GM18508 (cell line): ENCODE measurements around the gene MUC5AC.

ENCODE experiments used
- ATAC-seq: cut with Tn5 transposase; IDR thresholded peaks from one replicate; pipeline ENCODE4 v1.9.1; 2021; ENCODE audit warnings: moderate number of reproducible peaks; ENCODE audit not compliant: insufficient read depth, unreplicated experiment

MUC5AC gene

DNA sequence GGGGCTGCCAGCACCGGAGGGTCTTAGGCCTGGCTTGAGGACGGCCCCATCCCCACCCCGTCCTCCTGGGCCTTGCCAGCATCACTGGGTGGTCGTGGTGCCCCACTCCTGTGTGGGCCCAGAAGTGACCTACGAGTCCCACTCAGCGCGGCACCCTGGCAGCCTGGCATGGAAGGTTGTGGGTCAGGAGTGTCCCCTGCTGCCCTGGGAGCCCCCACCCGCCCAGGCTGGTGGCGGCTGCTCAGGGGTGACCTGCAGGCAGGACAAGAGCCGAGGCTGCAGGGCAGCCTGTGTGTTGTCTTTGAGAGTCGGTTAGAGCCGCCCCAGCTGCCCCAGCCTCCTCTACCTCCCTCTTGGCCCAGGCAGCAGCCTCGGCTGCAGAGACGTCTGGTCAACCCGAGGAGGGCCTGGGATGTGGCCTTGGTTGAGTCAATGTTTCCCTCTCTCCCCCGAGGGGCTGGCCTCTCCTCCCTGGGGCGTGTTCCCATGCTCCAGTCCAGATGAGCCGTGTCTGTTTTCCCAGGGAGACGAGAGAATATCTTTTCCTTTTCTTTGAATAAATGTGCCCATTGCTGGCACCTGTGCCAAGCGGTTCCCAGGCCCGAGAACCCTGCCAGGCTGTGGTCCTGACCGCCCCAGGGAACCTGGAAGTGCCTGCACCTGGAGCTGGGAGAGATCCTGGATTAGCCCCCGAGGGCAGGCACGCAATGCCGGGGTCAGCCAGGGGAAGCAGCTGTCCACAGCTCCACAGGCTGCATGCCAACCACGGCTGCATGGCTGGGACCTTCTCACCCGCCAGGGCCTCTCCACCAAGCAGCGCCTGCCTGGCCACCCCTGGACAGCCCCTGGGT is 35.7 kb upstream of the MUC5AC start:
- ATAC-seq = no peak

DNA sequence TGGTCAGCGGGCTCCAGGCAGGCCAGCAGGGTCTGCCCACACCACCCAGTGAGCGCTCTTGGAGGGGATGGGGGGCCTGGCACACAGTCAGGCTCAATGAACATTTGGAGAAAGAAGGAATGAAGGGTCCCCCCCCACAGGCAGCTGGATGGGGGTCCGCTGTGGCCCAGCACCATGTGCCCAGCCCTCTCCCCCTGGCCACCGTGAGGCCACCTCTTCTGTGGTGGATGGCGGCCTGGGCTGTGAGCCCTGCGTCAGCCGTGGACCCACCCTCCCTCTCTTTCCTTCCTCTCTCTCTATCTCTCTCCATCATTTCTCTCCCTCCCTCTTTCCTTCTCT is 35.1 kb upstream of the MUC5AC start:
- no peak for ATAC-seq

DNA sequence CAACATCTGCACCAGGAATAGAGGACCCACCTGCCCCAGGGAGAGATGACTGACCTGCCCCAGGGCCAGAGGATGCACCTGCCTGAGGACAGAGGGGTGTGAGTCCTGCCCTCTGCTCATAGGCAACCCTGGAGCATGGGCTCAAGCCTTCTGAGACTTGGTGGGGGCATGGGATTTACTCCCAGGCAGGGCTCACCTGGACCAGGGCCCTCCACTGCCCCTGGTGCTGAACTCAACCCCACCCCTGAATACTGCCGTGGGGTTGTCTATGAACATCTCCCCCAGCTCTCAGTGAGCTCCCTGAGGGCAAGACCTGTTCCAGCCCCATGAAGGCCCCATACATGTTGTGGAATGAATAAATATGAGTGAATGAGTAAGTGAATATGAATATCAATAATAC is 33.8 kb upstream of the MUC5AC start:
- ATAC-seq = no peak

DNA sequence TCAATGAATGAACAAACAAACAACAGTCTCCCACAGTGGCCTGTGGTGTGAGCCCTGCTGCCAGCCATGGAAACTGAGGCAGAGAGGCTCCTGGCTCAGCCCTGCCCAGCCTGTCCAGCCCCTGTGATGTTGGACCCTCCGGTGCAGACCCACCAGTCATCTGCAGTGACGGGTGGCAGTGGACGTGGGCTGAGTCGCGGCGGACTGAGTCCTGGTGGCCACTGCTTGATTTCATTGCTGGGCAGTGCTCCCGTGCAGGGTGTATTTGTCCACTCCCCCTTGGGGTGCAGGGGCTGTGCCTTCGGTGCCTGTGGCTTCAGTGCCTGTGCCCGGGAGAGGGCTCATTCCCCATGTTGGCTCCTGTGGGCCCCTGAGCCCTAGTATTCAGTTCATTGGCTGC is 31.9 kb upstream of the MUC5AC start:
- ATAC-seq = no peak

DNA sequence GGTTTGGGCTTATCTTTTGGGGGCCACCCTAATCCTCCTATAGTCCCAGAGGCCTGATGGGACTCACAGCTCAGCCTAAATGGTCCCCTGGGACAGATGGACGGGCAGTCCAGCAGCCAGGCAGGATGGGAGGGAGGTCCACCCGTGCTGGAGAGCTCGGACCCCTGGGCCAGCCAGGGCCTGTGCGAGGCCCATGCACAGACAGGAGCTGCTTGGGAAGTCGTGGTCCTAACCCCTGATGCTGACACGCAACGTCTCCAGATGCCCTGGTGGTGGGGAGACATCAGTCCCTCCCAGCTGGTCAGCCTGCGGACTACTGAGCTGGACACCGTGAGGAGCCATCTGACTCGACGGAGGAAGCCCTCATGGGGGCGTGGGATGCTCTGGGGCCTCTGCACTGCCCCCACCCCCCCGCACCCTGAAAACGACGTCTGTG is 31.2 kb upstream of the MUC5AC start:
- no peak for ATAC-seq

DNA sequence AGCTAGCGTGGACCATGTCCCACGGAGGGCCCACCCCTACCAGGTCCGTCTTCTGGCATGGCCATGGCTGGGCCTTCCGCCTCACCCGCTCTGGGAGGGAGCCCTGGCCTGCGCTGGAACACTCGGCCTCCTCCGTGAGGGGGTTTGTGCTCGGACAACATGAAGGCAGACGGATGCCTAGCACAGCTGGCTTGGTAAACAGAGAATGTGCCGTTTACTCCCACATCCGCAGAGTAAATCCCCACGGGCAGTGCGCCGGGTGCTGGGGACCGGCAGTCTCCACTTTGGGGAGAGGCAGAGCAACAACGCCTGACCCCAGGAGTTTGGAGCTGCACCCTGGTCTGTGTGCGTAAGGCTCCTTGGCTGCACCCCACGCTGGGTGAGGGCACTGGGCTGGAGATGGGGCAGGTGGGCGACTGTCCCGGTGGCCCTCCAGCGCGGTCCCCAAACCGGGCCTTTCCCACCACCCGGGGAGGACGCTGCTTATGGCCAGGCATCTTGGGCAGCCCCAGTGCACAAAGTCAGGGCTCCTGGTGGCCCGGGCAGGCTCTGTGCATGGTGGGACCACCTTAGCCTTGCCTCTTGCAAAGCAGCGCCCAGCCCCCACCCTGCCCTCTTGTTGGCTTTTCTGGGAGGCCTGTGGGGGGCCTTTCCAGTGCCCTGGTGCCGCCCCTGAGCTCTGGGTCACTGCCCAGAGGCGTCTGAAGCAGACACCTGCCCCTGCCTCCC is 30.7 kb upstream of the MUC5AC start:
- ATAC-seq = no peak

DNA sequence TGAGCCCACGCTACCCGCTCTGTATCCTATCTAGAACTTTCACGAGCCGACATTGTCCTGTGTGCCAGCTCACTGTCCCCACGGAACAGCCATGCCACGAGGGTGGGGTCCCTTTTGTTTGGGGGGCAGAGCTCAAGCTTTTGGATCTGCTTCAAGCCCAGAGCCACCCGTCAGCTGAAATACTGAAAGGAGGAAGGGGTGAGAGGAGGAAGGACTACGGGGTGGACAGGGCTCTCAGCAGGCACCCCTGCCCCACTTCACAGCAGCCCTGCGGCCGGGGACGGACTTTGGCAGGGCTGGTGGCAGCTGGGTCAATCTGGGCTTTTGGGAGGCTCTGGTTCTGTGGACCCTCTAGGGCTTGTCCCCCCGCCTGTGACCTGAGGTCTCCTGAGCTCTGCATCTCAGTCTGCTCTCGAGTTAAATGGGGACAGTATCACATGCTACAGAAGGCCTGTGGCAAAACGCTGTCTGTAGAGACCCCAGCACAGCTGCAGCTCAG is 30.0 kb upstream of the MUC5AC start:
- ATAC-seq = no peak

DNA sequence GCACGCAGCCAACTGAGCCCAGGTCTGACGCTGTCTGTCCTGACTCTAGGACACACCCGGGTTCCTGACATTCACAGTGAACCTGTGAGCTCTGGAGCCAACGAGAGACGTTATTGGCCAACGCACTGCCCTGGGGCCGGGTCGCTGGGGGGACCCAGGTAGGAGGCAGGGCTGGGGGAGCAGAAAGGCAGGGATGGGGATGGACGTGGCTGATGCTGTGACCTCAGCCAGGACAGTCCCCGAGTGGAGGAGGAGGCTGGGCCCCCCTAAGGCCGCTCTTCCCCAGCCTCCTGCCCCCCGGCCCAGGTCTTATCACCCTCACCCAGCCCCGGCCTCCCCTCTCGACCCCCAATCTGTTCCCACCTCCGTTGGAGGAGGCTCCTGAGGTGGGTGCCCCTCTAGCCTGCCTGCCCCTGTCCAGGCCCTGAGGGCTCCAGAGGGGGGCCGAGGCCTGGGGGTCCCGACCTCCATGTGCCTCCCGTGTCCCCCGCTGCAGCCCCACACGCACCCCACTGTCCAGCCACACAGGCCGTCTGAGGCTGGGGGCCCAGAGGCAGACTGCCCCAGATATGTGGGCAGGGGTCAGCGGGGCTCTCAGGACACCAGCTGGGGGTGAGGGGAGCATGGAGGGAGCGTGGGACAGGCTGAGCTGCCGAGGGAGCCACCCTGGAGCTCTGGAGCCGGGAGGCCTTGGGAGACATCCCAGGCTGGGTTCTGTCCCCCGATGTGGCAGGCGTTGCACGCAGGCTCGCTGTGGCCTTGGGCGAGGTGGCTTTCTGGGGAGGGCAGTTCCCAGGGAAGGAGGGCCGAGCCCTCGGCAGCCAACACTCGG is 29.2 kb upstream of the MUC5AC start:
- no peak for ATAC-seq

DNA sequence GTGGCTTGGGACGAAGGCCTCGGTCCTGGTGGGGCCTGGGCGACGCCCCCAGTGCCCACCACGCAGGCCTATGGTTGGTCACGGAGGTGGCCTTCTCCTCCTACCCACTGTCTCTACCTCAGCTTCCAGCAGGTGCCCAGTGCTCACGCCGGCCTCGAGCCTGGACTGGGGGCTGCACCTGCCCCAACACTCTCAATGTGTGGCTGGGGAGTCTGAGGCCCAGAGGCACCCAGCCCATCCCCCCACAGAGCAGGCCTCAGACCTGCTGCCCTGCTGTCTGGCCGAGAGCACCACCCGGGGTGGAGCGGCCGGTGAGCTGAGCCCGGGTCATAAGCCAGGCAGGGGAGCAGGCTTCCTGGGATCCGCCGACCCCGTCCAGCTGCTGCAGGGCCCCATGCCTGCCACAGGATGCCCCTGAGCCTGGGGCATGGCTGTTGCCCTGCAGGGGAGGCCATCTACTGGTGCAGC is 28.6 kb upstream of the MUC5AC start:
- ATAC-seq = no peak

DNA sequence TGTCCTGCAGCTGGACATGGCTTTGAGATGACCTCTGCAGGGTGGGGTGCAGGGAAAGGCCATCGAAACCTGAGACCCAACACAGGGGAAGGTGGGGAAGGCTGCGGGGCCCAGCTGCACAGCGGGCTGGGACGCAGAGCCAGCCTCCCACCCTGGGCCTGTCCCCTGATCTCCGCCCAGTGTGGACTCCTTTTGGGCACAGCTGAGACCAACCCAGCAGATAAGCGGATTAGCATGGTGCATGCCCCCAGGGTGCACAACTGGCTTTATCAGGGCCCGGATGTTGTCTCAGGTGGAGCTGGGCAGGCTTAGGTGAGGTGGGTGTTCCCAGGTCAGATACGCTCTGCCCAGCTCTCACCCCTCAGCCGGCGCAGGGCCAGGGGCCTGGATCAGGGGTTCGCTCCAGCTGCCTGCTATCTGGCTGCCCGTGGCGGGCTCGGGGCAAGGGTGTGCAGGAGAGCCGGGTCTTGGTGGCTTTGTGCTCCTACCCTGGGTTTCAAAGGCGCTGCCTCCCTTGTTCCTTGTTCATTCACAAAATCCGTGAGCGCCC is 28.1 kb upstream of the MUC5AC start:
- ATAC-seq = no peak

DNA sequence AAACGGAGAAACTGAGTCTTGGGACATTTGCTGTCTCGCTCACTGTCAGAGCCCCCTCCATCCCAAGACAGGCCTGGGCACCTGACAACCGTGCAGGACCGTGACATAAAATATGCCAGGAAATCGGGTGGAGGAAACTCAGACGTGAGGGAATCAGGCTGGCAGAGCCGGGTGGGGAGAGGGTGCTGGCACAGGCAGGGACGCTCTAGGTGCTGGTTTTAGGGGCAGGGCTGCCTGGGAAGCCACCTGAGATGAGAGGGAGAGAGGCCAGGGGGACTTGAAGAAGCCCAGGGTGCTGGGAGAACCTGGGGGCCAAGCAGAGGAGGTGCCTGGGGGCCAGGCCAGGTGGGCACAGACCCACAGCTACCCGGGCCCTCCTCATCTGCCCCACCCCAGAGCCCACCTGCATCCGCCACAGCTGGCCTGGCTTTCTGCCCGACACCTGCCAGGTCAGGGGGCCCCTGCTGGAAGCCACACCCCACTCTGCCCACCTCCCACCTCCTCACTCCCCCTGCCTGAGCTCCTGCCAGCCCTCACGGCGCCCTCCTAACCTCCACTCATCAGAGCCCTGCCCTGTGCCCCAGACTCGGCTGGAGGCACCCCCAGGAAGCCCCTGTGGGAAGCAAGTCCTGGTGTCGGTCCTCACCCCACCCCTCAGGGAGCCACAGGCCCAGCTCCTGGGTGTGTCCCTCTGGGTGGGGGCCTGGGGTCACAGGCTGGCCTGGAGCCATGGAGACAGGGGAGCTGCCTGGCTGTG is 27.3 kb upstream of the MUC5AC start:
- ATAC-seq = no peak

DNA sequence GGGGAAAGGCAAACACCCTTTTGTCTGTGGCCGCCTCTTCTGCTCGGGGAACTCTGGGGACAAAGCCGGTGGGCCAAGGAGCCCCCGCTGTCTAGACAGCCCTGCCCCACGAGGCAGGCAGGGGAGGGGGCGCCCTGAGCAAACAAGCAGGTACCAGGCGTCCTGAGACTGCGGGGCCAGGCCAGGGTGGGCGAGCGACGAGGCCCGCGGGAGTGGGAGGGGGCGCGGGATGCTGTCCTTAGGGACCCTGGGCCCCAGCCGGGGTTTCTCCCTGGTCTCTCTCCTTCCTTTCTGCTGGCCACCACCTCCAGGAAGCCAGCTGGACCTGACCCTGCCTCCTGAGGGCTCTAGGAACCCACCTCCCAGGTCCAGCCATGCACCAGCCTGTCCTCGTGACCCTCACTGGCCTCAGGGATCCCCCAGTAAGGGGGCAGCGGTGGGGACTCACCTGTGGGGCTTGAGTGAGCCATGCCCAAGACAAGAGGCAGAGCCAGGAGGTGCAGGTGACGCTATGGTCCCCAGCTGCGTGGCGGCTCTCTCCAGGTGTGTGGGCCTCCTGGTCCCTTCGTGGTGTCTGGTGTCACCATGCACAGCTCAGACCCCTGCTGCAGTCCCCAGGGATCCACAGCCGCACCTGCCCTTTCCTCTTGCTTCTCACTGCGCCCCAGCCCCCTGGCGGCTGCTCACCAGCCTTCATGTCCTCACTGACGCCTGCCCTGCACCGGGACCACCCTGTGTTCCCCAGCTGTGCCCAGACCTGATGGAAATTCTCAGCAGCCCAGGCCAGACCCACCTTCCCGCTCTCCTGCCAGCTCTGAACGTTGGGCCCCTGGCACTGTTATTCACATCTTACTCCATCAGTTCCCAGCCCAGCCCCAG is 26.5 kb upstream of the MUC5AC start:
- ATAC-seq = no peak

DNA sequence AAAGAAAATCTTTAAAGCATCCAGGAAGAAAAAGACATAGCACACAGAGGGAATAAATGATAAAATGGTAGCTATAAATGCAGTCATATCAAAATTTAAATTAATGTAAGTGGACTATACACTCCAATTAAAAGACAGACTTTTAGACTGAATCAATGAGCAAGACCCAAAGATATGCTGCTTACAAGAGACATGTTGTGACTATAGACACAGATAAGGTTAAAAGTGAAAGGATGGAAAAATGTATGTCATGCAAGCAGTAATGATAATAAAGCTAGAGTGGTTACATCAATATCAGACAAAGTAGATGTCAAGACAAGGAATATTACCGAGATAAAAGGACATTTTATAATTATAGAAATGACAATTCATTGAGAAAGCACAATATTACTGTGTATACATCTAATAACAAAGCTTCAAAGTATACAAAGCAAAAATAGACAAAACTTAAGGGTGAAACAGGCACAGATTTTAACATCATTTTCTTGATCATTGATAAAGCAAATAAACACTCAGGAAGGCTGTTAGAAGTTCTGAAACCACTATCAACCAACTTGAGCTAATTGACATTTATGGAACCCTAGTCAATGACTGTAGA is 22.8 kb upstream of the MUC5AC start:
- ATAC-seq = no peak

DNA sequence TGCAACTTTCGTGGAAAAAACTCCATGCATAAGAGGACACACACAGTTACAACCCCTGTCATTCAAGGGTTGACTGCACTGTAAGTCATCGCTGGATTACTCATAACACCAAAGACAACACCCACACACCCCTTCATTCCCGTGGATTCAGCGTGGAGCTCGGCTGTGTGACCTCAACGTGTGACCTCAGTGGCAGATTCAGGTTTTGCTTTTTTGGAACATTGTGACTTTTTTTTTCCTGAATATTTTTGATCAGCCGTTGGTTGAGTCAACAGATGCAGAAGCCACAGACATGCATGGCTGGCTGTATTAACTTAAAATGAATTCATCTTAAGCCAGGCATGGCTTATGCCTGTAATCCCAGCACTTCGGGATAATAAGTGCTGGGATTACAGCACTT is 19.7 kb upstream of the MUC5AC start:
- no peak for ATAC-seq

DNA sequence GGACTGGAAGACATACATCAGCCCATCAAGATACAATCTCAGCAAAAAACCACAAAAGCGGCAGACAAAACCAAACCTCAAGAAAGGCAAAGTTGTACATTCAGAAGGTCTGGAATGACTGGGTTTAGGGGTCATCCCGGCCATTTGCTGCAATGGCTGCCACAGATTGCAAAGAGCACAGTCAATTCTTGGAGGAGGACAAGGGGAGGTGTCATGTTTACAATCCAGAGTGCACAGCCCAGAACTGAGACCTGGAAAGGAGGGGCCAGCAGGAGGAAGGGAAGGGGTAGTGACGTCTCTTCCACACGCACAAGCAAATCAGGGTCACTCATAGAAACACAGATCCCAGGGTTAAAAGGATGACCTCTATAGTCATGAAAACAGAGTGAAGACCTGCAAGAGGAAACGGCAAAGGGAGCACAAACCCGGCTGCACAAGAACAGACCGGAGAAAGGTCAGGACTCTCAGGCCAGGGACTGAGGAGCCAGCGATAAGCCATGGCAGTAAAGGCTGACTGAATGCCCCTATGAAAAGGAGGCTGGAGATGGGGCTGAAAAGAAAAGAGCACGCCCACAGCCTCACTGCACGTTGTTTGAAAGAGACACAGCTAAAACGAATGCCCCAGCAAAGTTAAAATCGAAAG is 18.2 kb upstream of the MUC5AC start:
- no peak for ATAC-seq

DNA sequence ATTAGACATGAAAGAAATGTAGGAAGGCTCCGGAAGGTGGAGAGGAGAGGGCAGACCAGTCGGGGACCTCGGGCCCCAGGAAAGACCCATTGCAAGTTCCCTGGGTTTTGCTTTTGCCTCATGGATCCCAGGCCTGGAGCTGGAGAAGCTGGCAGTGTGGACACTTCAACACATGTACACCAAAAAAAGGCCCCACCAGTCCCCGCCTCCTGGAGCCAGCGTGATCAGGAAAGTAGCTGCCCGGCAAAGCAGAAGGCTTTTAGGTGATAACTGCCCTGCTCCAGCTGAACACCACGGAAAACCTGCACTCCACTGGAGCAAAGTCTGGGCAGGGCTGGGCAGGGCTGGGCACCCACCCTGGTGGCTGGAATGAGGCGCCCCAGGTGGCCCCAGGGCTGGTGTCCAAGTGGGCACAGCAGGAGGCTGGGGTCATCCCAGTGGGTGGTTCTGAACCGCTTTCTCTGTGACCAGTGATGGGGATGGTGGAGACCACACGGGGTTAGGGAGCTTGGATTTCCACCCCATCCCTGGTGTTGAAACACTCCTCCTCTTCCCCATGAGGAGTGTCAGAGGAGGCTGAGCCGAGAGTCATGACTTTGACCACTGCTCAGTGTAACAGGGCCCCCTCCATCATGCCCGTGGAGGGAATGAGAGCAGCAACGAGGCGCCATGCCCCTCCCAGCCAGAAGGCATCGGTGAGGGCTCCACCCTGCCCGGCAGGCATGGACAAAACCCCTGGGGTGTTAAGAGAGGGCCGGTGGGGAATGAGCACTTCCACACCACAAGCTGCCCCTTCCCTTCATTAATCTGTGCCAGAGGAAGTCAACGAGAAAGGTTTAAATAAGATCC is 16.9 kb upstream of the MUC5AC start:
- no peak for ATAC-seq

DNA sequence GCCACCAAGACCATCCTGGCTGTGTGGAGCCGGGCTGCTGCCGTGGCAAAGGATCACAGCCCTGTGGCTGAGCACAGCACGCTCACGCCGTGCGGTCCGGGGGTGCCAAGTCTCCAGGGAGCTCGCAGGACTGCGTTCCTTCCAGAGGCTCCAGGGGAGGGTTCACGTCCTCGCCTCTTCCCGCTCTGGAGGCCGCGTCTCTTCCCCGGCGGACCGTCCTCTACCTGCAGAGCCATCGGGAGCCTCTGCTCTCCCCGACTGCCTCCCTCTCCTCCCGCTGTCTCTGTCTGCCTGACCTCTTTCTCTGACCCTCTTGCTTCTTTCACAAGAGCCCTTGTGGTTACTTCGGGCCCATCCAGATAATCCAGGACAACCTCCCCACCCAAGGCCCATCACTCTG is 11.4 kb upstream of the MUC5AC start:
- ATAC-seq = no peak
